Gastrocnemius medialis (tissue), 4 donors: Measurements from ENCODE around the gene BNIP2.

ENCODE experiments used
- POLR2A ChIP-seq, 2 donors: fragments of 450-650 bp; IDR thresholded peaks; one replicate each; pipeline ENCODE4 v1.6.1; 2017; ENCODE audit warnings: antibody characterized with exemption in 2 of 2, mild to moderate bottlenecking in 2 of 2, moderate library complexity in 2 of 2
- TF ChIP-seq, protein P1 (sequence below), 5 experiments: fragments of 450-650 bp in 3 of 5; fragments of 200-600 bp in 2 of 5; sonication (generic) in 2 of 5; IDR thresholded peaks in 4 of 5; conservative IDR thresholded peaks in 1 of 5; 1 replicate in 4 of 5; 2 replicates in 1 of 5; pipeline ENCODE4 v1.5.1; 2016 to 2019; ENCODE audit warnings: antibody characterized with exemption in 5 of 5, mild to moderate bottlenecking in 3 of 5, moderate library complexity in 3 of 5

- TF ChIP-seq POLR2A (IDR thresholded peaks at IDR 0.05), result no peak
- TF ChIP-seq, protein P1, sequence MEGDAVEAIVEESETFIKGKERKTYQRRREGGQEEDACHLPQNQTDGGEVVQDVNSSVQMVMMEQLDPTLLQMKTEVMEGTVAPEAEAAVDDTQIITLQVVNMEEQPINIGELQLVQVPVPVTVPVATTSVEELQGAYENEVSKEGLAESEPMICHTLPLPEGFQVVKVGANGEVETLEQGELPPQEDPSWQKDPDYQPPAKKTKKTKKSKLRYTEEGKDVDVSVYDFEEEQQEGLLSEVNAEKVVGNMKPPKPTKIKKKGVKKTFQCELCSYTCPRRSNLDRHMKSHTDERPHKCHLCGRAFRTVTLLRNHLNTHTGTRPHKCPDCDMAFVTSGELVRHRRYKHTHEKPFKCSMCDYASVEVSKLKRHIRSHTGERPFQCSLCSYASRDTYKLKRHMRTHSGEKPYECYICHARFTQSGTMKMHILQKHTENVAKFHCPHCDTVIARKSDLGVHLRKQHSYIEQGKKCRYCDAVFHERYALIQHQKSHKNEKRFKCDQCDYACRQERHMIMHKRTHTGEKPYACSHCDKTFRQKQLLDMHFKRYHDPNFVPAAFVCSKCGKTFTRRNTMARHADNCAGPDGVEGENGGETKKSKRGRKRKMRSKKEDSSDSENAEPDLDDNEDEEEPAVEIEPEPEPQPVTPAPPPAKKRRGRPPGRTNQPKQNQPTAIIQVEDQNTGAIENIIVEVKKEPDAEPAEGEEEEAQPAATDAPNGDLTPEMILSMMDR (IDR thresholded peaks at IDR 0.05 in 4 of 5, conservative IDR thresholded peaks at IDR 0.05 in 1 of 5), result no peak
Observed at GRCh38 chr15:59680870-59681269, 8.2 kb downstream of the BNIP2 start.
